Heart left ventricle (tissue), 16 donors: ENCODE data around the gene RNF17. TPM values are rescaled to one million over a fixed set of nuclear protein-coding genes. Genes with fewer than 3 reads are reported as not detected.
A peak's percentile ranks its signal among the peaks of the same experiment; 100 is the strongest.

Experiments used
- ATAC-seq, 4 donors: fragments of 200-7000 bp; cut with Tn5 transposase; one replicate each; pipeline ENCODE4 v1.9.1; 2020 to 2022; ENCODE audit warnings: moderate library complexity in 4 of 4, mild to moderate bottlenecking in 3 of 4, moderate number of reproducible peaks in 1 of 4
- DNase-seq, 5 donors: peaks; one replicate each; pipeline ENCODE4 v3.0.0-alpha.2; 2020
- H3K27ac ChIP-seq, 12 donors: fragments of 200-600 bp; sonication (generic) in 4 of 12; one replicate each; pipeline versions ENCODE4 v1.5.0 to v1.8.0; 2016 to 2022; ENCODE audit warnings: mild to moderate bottlenecking in 2 of 12
- H3K27me3 ChIP-seq, 9 donors: fragments of 200-600 bp; sonication (generic) in 2 of 9; one replicate each; pipeline versions ENCODE4 v1.5.1 to v1.8.0; 2016 to 2022; ENCODE audit warnings: mild to moderate bottlenecking in 3 of 9
- H3K36me3 ChIP-seq, 9 donors: fragments of 200-600 bp; sonication (generic) in 2 of 9; one replicate each; pipeline versions ENCODE4 v1.5.0 to v1.8.0; 2018 to 2022; ENCODE audit warnings: mild to moderate bottlenecking in 2 of 9
- H3K4me1 ChIP-seq, 12 donors: fragments of 200-600 bp; sonication (generic) in 4 of 12; one replicate each; pipeline versions ENCODE4 v1.5.0 to v1.8.0; 2016 to 2022; ENCODE audit warnings: mild to moderate bottlenecking in 3 of 12
- H3K4me3 ChIP-seq, 12 donors: fragments of 200-600 bp; sonication (generic) in 4 of 12; one replicate each; pipeline versions ENCODE4 v1.5.0 to v1.8.0; 2017 to 2022; ENCODE audit warnings: mild to moderate bottlenecking in 9 of 12, moderate library complexity in 4 of 12
- H3K9me3 ChIP-seq, 12 donors: fragments of 200-600 bp; sonication (generic) in 4 of 12; one replicate each; pipeline versions ENCODE4 v1.5.0 to v1.8.0; 2016 to 2022; ENCODE audit warnings: mild to moderate bottlenecking in 1 of 12
- POLR2A ChIP-seq, 2 donors: fragments of 450-650 bp; IDR thresholded peaks; one replicate each; pipeline ENCODE4 v1.6.1; 2017; ENCODE audit warnings: antibody characterized with exemption in 2 of 2, mild to moderate bottlenecking in 2 of 2, moderate library complexity in 2 of 2
- WGBS, 4 donors: extraction: QIAGEN DNeasy Blood & Tissue Kit in 2 of 4; methylation state at CpG; one replicate each; pipeline versions ENCODE4 v1.1.5 to v1.1.7; 2013 to 2018; 5-methylcytosine and 5-hydroxymethylcytosine counted together
- intact Hi-C, 10 donors: fragments of 100-400 bp; cut with DNase I; formaldehyde crosslinking; loops; one replicate each; pipeline versions ENCODE4 v1.11.1 to v1.14.2; 2022
- polyA plus RNA-seq, 2 donors: library from polyadenylated mRNA; stranded (reverse); fragments of 200-250 nt; gene quantifications; one replicate each; pipeline ENCODE4 v1.2.3, GENCODE V29; 2013
- total RNA-seq, 9 donors: library from RNA; depleted of rRNA in 2 of 9; stranded (reverse); fragments of >200 nt in 2 of 9; fragmentation: NEBNext Ultra II Directional in 3 of 9; extraction: Animal tissue kit (Norgen Biotek cat#: 25700) in 3 of 9; gene quantifications; one replicate each; pipeline versions ENCODE4 v1.1.0 to v1.2.4, GENCODE V29; 2016 to 2023
- TF ChIP-seq, protein P1 (sequence below), 12 donors: fragments of 200-600 bp; sonication (generic) in 4 of 12; IDR thresholded peaks; one replicate each; pipeline versions ENCODE4 v1.5.0 to v1.8.0; 2018 to 2022; ENCODE audit warnings: antibody characterized with exemption in 12 of 12, mild to moderate bottlenecking in 5 of 12
- donor health status: ischemic (EF 13 %, LVEDD 7.1; RV severe dilation, severe dysfunction).
- donor health status: healthy with polysubstance abuse.
- donor health status: DM: no; HTN: yes; CAD: no.
- donor health status: DM: no; HTN: no; CAD: no.
- donor health status: ischemic (EF 25% LVEDD 6.9; RV normal size, moderate dysfunction).
- donor health status: ischemic (EF 25% LVEDD 5.7; RV mildly dilated, moderate dysfunction).
- donor health status: healthy.
- donor health status: DM: yes; HTN: yes; CAD: no.
- donor health status: ischemic (EF 35%, LVEDD 5.7; RV mildly dilated, moderate dysfunction).
- donor health status: nonischemic (EF 11% LVEDD 7.7; RV severe dilation, severe dysfunction).
- donor health status: DM: yes; HTN: yes; CAD: no.
- donor health status: PGD.
- donor health status: ischemic (EF 29% LVEDD 5.4; RV normal size, mild dysfunction).
- donor health status: nonischemic (EF 23%, LVEDD 6.1; RV moderate dilation, normal function).

Gene RNF17
- total and polyA plus RNA-seq, 11 donors, result 0.13 to 0.17 (median 0.16) TPM; not detected in 8

DNA sequence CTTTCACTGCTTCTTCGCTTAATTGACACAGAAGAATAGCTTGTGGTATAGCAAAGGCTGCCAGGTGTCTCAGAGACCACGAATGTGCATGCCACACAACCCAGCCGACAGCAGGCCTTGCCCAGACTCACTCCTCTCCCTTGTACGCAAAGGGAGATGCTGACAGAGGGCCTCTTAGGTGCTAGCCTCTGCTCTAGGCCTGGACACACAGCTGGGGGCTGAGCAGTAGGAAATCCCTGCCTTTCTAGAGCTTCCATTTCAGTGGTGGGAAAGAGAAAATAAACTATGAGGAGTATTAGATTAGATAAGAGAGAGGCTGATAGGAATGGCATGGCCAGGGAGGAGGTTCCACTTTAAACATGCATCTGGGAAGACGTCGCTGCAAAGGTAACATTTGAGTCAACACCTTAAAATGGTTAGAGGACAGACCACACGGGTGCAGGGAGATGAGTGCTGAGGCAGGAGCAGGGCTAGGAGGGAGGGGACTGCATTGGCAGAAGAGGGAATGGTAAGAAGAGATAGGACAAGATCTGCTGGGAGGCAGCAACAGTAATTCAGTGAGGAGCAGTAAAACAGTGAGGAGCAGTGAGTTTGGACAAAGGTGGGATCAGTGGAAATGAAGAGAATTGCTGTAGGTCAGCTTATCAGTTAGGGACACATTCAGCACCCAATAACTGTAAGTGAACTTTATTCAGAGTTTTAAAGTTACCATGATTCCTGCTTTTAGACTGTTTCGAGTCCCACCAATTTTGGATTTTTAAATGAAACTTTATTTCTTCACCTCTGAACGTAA, 100.0 kb downstream of the RNF17 start:
- no peak overlapping the region for H3K27ac ChIP-seq
- H3K4me3 ChIP-seq, result no peak overlapping the region
- intact Hi-C loops, result loop anchor here in 1 of 10 donors (10.0 kb wide), 1 partner anchor 121 kb away; no protein-coding TSS in a partner anchor
- H3K4me1 ChIP-seq, result no peaks in the 10 kb centered on the region
- TF ChIP-seq, protein P1, sequence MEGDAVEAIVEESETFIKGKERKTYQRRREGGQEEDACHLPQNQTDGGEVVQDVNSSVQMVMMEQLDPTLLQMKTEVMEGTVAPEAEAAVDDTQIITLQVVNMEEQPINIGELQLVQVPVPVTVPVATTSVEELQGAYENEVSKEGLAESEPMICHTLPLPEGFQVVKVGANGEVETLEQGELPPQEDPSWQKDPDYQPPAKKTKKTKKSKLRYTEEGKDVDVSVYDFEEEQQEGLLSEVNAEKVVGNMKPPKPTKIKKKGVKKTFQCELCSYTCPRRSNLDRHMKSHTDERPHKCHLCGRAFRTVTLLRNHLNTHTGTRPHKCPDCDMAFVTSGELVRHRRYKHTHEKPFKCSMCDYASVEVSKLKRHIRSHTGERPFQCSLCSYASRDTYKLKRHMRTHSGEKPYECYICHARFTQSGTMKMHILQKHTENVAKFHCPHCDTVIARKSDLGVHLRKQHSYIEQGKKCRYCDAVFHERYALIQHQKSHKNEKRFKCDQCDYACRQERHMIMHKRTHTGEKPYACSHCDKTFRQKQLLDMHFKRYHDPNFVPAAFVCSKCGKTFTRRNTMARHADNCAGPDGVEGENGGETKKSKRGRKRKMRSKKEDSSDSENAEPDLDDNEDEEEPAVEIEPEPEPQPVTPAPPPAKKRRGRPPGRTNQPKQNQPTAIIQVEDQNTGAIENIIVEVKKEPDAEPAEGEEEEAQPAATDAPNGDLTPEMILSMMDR (IDR thresholded peaks at IDR 0.05), result no peak
- TF ChIP-seq POLR2A (IDR thresholded peaks at IDR 0.05), result no peak
- DNase-seq (no peak), ATAC-seq (no peak)
- H3K27me3 ChIP-seq, result peaks cover 0 to 21% (median 0%) of the 10 kb centered on the region in 9 donors
- H3K36me3 ChIP-seq, result no peaks in the 10 kb centered on the region
- 61 to 68% (median 64%) methylated on average over 9 of the region's 9 CpGs for WGBS, 4 donors
- no peaks in the 10 kb centered on the region for H3K9me3 ChIP-seq

DNA sequence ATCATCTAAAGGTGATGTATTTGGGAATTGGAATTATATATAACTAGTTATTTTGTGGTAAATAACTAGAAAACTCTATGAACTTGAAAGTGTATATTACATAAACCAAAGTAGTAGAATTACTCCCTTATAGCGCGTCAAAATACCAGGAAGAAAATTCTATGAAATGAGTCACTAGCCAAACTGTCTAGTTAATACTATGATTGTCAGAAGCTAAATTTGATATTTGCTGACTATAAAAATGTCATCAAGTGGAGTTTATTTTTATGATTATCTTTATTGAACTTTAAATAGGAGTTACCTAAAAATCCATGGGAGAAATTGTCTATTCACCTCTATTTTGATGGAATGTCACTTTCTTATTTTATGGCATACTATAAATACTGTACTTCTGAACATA, 100.6 kb downstream of the RNF17 start:
- WGBS, 4 donors, result 96 to 97% (median 96%) methylated on average over 2 of the region's 2 CpGs
- ATAC-seq (no peak), DNase-seq (no peak)
- intact Hi-C loops, result loop anchor here in 1 of 10 donors (10.0 kb wide), 1 partner anchor 120 kb away; no protein-coding TSS in a partner anchor
- Histone ChIP-seq H3K27ac (no peak overlapping the region), H3K4me1 (no peaks in the 10 kb centered on the region), H3K9me3 (no peaks in the 10 kb centered on the region), H3K36me3 (no peaks in the 10 kb centered on the region), H3K27me3 (peaks cover 0 to 19% (median 0%) of the 10 kb centered on the region in 9 donors), H3K4me3 (no peak overlapping the region)
- TF ChIP-seq, protein P1 (IDR thresholded peaks at IDR 0.05), result no peak
- TF ChIP-seq POLR2A (IDR thresholded peaks at IDR 0.05), result no peak

DNA sequence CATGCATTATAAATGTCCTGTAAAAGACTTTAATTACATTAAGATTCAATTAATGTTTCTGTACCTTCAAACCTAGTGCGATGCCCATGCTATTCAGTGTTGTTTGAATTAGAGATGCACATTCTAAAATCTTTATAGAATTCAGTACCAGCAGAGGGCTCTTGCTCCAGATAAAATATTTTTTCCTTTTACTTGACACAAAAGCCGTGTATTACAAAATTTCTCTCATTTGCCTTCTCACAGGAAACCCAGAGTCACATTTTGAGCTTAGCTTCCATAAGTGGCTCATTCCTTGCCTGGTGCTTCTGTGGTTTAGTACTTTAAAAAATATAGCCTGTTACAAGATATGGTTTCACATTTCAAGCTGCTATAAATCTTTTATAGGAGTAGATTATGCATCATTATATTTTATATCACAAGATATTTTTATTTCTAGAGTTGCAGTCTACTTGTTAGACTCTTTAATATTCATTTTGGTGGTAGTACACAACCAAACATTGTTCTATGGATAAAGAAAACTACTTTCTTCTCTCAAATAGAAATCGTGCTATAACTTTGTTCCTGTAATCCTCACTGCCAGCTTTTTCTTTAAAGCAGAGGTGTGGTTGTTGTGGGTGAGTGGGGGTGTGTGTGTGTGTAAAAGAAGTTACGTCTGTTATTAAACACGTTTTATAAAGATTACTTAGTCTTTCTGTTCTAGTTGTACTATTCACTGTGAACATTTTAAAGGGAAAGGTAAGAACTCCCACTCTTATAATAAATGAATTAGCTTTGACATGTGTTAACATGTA, 101.4 kb downstream of the RNF17 start:
- Histone ChIP-seq H3K36me3 (no peaks in the 10 kb centered on the region), H3K9me3 (no peaks in the 10 kb centered on the region), H3K4me3 (no peak overlapping the region), H3K27me3 (peaks cover 0 to 12% (median 0%) of the 10 kb centered on the region in 9 donors), H3K4me1 (no peaks in the 10 kb centered on the region), H3K27ac (no peak overlapping the region)
- WGBS, 4 donors, result 46 to 56% (median 48%) methylated on average over 5 of the region's 5 CpGs
- TF ChIP-seq POLR2A (IDR thresholded peaks at IDR 0.05), result no peak
- TF ChIP-seq, protein P1 (IDR thresholded peaks at IDR 0.05), result peak in 4 of 12 donors; percentile 9 to 29 (median 20)
- intact Hi-C loops, result loop anchor here in 1 of 10 donors (10.0 kb wide), 1 partner anchor 119 kb away; no protein-coding TSS in a partner anchor
- ATAC-seq (no peak), DNase-seq (no peak)

DNA sequence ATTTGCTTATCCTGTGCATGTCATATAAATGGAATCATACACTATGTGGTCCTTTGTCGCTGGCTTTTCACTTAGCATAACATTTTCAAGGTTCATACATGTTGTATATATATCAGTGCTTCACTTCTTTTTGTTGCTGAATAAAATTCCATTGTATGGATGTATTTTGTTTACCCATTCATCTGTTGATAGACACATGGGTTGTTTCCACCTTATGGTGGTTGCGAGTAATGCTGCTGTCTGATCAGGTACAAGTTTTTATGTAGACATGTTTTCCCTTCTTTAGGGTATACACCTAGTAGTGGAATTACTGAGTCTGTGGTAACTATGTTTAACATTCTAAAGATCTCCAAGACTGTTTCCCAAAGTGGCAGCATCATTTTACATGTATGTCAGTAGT, 102.5 kb downstream of the RNF17 start:
- intact Hi-C loops, result loop anchor here in 1 of 10 donors (10.0 kb wide), 1 partner anchor 118 kb away; no protein-coding TSS in a partner anchor
- Histone ChIP-seq H3K36me3 (no peaks in the 10 kb centered on the region), H3K4me3 (no peak overlapping the region), H3K4me1 (no peaks in the 10 kb centered on the region), H3K27me3 (peaks cover 0 to 12% (median 0%) of the 10 kb centered on the region in 9 donors), H3K9me3 (no peaks in the 10 kb centered on the region), H3K27ac (no peak overlapping the region)
- ATAC-seq (no peak), DNase-seq (no peak)
- TF ChIP-seq, protein P1 (IDR thresholded peaks at IDR 0.05), result no peak
- no peak for TF ChIP-seq POLR2A (IDR thresholded peaks at IDR 0.05)
- 66 to 81% (median 75%) methylated on average over 2 of the region's 2 CpGs for WGBS, 4 donors
